GM23338 (cell line): ENCODE results near the gene TRIM54. TPM values are rescaled to one million over a fixed set of nuclear protein-coding genes. Genes with fewer than 3 reads are reported as not detected.

Source experiments
- CTCF ChIP-seq, 2 experiments: fragments of 200-600 bp in 1 of 2; sonication (generic) in 1 of 2; conservative IDR thresholded peaks; 2 replicates each; pipeline versions ENCODE4 v1.5.1 to v1.6.1; 2016 to 2017; ENCODE audit warnings: antibody characterized with exemption in 2 of 2, low read depth in 2 of 2, mild to moderate bottlenecking in 2 of 2, moderate library complexity in 1 of 2
- ETS1 ChIP-seq: IDR thresholded peaks from 2 replicates; pipeline ENCODE4 v1.6.1; 2016; ENCODE audit warnings: antibody characterized with exemption
- EZH2 ChIP-seq: fragments of 200-600 bp; sonication (generic); IDR thresholded peaks from one replicate; pipeline ENCODE4 v1.8.0; 2017; ENCODE audit warnings: antibody characterized with exemption, mild to moderate bottlenecking, low read depth; ENCODE audit not compliant: unreplicated experiment
- EZH2phosphoT487 ChIP-seq: fragments of 200-600 bp; sonication (generic); IDR thresholded peaks from one replicate; pipeline ENCODE4 v1.8.1; 2018; ENCODE audit warnings: antibody characterized with exemption; ENCODE audit not compliant: unreplicated experiment
- REST ChIP-seq: IDR thresholded peaks from one replicate; pipeline ENCODE4 v1.6.1; 2018; ENCODE audit warnings: antibody characterized with exemption; ENCODE audit not compliant: unreplicated experiment
- ZNF462 ChIP-seq: fragments of 250-450 bp; sonication (Bioruptor Pico); IDR thresholded peaks from 2 replicates; pipeline ENCODE4 v1.5.0; 2020; ENCODE audit warnings: mild to moderate bottlenecking, moderate library complexity
- polyA plus RNA-seq: library from polyadenylated mRNA; unstranded; fragments of >200 nt; fragmentation: Nextera tagmentation; extraction: Ambion mirVana; gene quantifications from 2 replicates; pipeline ENCODE4 v1.2.1, GENCODE V29; 2016
- total RNA-seq: library from RNA; depleted of rRNA; stranded (reverse); fragments of >200 nt; shearing (Covaris generic); gene quantifications from 2 replicates; pipeline ENCODE4 v1.2.3, GENCODE V29; 2014

TRIM54 gene
- total and polyA plus RNA-seq, 2 experiments from 2014 or later, result 1.6 to 3.3 TPM

GRCh38 chr2:27305516-27305915, 23.3 kb downstream of the TRIM54 start (continued):
- no peak for TF ChIP-seq ZNF462 (CRISPR knock-in tag)
- no peak for TF ChIP-seq REST
- TF ChIP-seq CTCF (conservative IDR thresholded peaks at IDR 0.05; ENCODE audit: low read depth in 2 of 2), result no peak
- TF ChIP-seq EZH2, result no peak
- TF ChIP-seq ETS1, result no peak
- no peak for TF ChIP-seq EZH2phosphoT487
